Stimulated activated CD8-positive, alpha-beta memory T cell treated with anti-CD3 and anti-CD28 coated beads, Interleukin-7, amount 100 ng/mL, for 48 hours (primary cell): ENCODE data around the gene IFFO2.
"Not testable (repeated sequence)": the region's sequence is repeated elsewhere in the genome, so short reads cannot be mapped to it uniquely, and the experiment has no call there.

ENCODE experiments used
- DNase-seq, 2 donors: peaks; one replicate each; pipeline ENCODE4 v3.0.0-alpha.2; 2020; ENCODE audit warnings: low read depth in 1 of 2; ENCODE audit errors: extremely low read depth in 1 of 2

Gene IFFO2

DNA sequence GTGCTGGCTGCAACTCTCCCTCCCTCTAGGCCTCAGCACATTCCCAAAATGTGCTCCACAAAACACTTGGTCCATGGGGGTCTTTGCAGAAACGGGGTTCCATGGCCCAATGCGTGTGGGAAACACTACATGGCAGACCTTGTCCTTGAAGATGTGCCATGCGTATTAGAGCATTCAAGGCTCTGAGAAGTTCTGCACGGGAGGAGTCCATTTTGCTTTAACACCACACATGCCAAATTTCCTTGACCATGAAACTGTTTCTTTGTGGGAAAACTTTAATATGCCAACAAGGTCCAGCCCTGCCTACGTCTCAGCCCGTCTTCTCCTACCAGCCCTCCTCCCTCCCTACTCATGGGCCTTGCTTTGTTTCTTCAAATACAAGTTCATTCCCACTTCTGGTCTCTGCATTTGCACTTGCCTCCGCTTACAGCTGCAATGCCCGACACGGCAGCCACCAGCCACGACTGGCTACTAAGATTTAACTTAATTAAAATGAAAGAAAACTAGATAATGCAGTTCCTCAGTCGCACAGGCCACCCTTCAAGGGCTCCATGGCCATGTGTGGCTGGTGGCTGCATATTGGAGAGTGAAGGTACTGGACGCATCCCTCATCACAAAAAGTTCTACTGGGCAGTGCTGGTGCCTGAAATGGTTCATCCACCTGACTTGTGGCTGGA is 77.8 kb downstream of the IFFO2 start:
- DNase-seq = no peak

DNA sequence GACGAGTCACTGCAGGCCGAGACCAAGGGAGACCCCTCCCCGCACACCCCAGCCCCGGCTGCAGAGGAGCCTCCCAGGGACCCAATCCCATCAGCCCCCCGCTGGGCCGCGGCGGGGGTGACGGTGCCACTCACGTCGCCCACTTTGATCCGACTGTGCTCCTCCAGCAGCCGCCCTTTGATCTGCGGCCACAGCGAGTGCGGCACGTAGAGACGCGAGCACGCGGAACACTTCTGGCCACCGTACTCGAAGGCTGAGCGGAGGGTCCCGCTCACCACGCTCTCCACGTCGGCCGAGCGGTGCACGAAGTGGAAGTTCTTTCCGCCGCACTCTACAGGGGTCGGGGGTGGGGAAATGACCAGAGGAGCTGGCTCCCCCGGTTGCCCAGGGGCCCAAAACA is 79.2 kb downstream of the IFFO2 start:
- no peak for DNase-seq

DNA sequence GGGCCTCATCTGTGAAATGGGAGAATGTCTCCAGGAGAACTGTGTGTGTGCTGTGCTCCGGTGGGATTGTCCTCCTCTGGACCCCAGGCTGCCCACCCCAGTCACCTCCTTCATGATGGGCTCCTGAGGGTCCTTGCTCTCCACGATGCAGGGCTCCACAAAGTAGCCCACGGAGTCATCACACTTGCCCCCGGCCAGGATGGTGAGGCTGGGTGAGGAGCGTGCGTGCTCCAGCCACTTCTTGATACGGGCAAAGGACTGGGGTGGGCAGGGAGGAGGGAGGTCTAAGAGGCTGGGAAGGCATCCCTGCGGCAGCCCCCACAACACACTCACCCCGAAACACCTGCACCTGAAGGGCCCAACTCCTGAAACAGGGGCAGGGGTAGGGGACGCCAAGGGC is 80.3 kb downstream of the IFFO2 start:
- no peak for DNase-seq

DNA sequence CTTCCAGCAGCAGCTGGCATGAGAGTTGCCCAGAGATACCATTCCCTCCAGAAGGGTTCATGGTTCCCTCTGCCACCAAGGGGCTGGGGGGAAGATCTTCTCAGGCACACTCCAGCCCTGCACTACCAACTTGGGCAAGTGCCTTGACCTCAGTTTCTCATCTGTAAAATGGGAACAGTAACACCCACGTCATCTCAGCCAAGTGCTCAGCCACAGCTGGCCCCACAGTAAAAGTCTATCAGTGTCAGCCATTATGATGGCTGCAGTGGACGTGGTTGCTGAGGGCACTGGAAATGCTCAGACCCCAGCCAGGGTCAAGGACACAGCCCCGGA is 80.7 kb downstream of the IFFO2 start:
- DNase-seq = no peak

DNA sequence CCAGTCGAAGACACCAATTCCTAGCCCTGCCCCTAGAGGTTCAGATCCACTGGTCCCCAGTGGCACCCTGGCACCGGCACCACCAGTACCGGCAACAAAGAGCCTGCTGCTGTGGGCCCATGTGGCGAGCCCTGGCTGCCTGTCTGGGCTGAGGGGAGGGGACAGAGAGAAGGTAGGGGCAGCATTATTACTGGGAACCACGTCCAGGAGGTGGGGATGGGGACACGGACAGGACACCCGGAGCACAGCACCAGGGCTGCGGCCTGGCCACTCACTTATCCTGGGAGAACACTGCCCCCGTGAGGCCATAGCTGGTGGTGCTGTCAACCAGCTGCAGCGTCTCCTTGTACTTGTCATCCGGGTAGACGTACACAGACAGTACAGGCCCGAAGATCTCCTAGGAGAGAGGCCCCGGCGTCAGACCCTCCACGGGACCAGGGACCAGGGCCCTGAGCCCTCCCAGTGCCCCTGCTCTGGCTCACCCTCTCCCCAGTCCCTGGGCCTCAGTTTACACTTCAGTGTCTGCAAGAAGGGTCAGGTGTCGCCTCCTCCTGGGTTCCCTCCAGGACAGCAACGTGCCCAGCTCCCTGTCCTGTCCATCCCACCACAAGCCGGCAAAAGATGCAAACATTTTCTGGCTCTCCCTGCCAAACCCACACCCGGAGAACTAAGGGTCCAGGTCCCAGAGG is 81.2 kb downstream of the IFFO2 start:
- DNase-seq = peak; percentile 45 to 55

DNA sequence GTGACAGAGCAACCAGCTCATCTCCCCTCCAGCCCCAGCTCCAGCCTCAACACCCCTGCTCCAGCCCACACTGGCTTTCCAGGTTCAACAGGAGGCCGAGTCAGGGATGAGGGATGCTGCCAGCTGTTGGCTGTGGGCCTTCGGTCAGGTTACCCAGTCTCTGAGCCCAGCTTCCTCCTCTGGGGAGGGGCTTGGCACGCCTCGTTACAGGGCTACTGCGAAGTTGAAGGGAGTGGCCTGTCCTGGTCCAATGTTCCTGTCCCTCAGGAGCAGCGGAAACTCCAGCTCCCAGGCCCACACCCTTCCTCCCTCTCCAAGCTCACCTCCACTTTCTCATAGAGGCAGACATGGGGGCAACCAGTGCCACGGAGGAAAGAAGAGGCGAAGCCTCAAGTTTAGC is 81.9 kb downstream of the IFFO2 start:
- no peak for DNase-seq

DNA sequence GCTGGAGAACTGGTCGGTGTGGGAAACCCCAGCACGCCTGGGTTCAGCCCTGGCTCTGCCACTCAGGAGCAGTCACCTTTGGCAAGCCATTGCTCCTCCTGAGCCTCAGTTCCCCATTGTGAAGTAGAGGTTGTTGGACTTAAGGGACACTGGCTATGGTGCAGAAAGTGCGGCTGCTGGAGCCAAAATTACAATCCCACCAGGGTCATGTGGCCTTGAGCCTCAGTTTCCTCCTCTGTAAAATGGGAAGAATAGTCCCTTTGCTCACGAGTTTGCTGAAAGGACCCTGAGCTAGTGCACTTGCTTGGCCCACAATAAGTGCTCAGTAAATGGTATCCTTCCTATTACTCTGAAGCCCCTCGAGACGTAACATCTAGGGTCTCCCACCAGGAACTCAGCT is 82.4 kb downstream of the IFFO2 start:
- DNase-seq = no peak

DNA sequence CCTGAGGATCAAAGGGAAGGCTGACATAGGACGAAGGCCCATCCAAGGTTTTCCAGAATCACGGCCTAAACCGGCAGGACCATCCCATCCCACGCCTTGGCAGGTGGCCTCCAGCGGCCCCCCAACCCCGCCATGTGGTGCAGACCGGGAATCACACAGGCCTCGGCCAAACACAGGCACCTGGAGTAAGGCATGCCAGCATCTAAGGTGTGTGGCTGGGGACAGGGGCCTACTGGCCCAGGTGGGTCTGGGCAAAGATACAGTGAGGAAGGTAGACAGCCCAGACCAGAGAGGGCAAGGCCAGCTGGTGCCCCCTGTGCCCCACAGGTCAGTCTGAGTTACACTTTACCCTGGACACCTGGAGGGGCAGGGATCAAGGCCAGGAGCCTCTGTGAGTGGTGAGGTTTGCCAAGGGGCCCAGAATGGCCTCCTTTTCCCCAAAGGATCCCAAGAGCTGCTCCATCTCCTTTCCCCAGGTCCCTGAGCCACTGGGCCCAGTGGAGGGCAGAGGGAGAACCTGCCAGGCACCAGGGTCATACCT is 84.3 kb downstream of the IFFO2 start:
- DNase-seq = no peak

DNA sequence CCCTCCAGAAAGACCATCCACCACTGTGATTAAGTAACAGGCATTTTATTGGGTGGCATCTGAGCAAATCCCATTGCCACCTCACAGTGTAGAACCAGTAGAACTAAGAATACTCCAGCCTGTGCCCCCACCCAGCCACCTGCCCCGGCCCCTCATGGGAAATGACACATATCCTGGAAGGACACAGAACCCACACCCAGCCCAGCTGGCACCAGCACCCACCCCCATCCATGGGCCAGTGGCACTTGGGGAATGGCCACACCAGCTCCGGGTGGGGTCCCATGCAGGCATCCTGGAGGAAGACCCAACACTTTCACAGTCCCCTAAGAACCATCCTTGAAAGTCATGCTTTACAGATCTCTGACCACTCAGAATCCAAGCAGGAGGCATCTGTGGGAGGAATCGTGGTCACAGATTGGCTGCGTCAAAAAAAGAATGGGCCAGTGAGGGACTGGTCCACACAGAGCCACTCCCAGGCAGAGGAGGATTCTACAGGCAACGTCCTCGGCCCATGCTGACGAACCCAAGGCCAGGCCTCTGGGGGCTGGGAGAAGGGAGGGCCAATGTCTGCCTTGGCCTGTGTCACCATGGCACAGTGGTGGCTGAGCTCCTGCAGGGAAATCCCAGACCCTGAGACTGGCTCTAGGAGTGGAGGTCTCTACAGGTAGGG is 84.9 kb downstream of the IFFO2 start:
- no peak for DNase-seq

DNA sequence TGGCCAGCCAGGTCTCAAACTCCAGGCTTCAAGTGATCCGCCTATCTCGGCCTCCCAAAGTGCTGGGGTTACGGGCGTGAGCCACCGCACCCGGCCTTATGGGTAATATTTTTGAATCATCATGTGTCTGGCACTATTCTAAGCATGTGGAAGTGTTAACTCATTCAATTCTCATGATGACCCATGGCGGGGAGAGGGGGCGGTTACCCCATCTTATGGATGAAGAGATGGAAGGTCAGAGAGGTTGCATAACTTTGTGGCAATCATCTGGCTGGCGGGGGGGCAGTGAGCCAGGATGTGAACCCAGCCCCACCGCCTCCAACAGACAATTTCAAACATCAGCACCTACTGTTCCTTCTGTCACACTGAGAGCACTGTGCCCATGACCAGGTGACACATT is 85.5 kb downstream of the IFFO2 start:
- DNase-seq = no peak

DNA sequence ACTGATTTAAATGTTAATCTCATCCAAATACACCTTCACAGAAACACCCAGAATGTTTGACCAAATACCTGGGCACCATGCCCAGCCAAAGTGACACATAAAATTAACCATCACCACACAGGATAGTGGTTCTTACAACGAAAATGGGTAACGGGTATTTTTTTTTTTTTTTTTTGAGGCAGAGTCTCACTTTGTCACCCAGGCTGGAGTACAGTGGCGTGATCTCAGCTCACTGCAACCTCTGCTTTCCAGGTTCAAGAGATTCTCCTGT is 85.9 kb downstream of the IFFO2 start:
- not testable (repeated sequence) for DNase-seq

DNA sequence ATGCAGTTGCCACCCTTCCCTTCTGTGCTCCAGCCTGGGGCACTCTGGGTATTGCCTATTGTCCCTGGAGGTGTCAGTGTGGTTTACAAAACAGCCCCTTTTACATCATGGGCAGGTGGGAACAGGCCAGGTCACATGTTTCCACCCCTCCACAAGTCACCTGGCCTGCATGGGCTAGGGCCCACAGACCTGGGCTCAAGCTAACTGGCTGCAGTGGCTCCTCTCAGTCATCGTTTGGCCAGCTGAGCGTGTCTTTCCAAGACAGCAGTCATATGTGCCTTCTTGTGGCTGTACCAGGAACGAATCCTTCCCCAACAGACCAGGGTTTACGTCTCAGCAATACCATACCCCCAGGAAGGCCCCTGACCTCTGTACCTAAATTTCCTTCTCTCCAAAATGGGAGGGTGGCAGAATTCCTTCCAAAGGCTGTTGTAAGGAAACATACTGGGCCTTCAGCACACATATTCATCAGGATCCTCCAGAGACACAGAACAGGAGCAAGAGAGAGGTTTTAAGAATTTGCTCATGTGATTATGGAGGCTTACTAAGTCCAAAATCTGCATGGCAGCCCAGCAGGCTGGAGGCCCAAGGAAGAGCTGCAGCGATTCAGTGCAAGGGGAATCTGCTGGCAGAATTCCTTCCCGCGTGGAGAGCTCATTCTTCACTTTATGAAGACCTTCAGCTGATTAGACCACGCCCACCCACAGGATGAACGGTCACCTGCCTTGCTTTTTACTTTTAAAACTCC is 86.5 kb downstream of the IFFO2 start:
- DNase-seq = no peak

DNA sequence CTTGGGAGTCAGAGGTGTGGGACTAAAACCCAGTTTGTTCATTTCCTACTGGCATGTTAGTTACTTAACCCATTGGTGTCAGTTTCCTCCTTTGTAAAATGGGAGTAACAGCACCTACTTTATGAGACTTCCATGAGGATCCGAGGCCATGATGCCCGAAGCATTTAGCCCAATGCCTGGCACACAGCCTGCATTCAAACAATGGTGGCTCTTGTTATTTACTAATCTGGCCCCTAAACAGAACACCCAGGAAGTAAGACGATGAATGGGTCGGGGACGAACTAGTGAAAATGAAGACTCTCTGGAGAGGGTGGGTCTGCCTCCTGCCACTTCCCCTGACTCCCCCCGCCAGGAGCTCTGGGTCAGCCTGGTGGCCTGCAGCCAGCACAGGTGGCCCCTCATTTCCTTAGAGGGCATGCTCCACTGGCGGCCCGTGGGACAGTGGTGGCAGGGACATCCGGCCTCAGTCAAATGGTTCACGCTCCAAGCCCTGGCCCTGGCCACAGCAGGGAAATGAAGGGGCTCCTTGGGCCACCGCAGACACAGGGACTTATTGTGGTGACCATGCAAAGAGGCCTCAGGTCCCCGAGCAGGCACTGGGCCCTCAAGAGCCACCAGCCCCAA is 87.6 kb downstream of the IFFO2 start:
- no peak for DNase-seq

DNA sequence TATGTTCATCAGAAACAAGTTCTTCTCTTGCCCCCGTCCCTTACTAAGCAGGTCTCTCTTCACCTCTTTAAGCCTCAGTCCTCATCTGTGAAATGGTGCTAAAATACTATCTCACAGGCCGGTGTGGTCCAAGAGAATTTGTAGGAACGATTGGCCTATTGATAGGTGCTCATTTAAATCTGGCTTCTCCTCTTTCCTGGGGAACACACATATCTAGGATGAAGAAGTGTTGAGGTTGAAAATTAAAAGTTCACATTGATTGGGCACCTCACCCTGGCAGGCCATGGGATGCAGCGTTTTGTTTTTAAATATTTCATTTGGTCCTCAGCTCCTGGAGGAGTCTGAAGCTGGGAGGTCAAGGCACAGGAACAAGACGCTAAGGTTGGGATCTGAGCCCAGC is 88.1 kb downstream of the IFFO2 start:
- no peak for DNase-seq

DNA sequence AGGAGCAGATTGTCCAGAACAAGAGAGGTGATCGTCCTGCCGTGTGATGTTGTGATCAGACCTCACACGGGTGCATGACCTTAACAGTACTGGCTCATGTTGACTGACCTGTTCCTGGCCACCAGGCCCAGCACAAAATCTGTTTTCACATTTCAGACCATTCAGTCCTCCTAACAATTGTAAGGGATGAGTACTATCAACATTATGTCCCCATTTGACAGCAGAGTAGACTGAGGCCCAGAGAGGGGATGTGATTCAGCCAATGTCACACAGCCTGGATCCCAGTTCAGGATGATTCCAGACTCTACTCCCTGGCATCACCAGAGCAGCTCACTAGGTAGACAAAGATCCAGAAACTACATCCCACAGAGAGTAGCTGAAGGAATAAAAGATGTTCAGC is 89.6 kb downstream of the IFFO2 start:
- DNase-seq = no peak

DNA sequence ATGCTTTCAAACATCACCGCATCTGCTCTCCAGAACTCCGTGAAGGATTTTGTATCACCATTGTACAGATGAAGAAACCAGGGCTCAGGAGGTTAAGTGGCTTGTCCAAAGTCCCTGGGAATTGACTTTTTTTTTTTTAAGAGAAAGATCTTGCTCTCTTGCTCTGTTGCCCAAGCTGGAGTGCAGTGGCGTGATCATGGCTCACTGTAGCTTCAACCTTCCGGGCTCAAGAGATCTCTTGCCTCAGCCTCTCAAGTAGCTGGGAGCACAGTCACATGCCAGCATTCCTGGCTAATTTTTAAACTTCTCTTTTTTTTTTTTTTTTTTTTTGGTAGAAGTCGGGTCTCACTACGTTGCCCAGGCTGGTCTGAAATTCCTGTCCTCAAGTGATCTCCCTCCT is 90.2 kb downstream of the IFFO2 start:
- no peak for DNase-seq

DNA sequence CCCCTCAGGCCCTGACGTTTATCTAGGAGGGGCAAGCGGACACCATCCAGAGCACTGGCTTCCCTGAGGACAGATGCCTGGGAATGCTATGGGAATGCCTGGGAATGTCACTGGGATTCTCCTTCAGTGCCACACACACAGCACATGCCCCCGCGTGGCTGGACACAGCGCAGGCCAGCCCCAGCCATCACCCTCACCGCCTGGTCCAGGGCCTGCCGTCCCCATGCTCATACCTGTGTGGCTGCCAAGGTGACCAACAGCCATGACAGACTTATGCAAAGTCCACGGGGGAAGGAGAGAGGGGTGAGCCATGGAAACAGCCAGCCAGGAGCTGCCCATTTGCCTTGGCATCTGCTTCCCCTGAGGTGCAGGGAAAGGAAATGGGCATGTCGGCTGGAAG is 91.3 kb downstream of the IFFO2 start:
- no peak for DNase-seq

DNA sequence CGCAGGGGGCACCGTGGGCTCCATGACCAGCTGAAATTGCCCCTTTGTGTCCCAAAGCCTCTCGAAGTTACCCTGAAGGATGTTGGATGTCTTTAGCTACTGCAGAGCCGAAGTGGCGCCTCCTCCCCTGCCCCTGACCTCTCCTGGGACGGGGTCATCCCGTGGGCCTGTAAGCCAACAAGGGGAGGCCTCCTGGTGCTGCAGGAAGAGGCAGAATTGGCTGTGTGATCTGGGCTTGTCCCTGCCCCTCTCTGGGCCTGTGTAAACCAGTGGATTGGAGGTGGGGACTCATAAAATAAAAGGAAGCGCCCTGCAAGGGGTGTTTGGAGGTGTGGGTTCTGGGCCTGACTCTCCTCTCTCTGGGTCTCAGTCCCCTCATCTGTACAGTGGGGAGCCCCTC is 94.9 kb downstream of the IFFO2 start:
- no peak for DNase-seq

DNA sequence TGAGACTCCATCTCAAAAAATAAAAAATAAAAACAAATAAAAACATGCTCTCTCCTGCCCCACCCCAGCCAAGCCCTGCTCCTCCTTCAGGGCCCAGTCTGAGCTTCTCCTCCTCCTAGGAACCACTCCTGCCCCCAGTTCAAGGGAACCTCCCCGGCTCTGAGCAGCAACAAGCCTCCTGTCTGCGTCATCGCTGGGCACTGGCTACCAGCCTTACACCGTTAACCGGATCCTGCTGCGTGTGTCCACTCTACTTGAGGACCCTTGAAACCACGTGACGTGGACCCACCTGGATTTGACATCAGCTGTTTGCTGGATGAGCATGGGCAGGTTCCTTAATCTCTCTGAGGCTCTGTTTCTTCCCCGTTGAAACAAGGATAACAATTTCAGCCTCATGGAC is 95.4 kb downstream of the IFFO2 start:
- no peak for DNase-seq

DNA sequence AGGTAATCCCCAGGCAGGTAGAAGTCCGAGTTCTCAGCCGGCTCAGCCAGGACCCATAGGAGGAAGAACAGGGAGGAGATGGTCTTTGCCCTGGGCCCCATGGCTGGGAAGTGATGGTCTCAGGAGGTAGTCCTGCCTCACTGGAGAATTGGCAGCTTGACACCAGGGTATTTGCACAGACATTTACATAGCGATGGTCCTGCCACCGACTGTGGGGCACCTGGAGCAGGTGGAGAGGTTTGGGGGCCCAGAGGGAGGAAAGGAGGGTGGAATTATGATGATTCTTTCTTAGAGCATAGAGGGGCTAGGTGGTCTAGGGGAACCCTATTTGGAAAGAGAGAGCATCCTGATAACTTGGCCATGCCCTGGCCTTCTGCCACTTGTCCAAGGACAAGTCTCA is 96.9 kb downstream of the IFFO2 start, which contains the start of gene TAS1R2:
TAS1R2 (minus strand) TSS at position 101 of the 400 bp plus-strand sequence; CDS start at position 101, 0 bp downstream.
- DNase-seq = no peak

DNA sequence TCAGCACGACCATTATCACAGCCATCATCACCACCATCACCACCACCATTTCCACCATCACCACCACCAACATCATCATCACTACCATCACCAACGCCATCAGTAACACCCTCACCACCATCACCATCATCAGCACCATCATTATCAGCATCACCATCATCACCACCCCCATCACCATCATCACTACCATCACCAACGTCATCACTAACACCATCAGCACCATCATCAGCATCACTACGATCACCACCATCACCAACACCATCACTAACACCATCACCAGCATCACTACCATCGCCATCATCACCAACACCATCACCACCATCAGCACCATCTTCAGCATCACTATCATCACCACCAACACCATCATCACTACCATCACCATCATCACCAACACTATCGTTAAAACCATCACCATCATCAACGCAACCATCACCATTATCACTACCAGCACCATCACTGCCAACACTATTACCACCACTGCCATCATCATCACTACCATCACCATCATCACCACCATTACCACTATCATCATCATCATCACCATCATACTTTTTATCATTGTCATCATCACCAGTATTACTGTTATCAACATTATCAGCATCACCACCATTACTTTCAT is 98.3 kb downstream of the IFFO2 start:
- no peak for DNase-seq
